SK-N-SH treated with all-trans-retinoic acid at 6 μM for 48 hours (cell line): ENCODE data around the gene SLAMF6.

Source experiments
- ATAC-seq: fragments of 200-7000 bp; cut with Tn5 transposase; 3 replicates; pipeline ENCODE4 v1.9.1; 2020; ENCODE audit warnings: mild to moderate bottlenecking, moderate library complexity
- ARNTL ChIP-seq: fragments of 450-650 bp; formaldehyde crosslinking; IDR thresholded peaks from 2 replicates; pipeline ENCODE4 v1.5.0; 2020; ENCODE audit warnings: low read depth, mild to moderate bottlenecking, moderate library complexity, borderline replicate concordance
- BACH2 ChIP-seq: fragments of 250-450 bp; sonication (Bioruptor Pico); IDR thresholded peaks from 2 replicates; pipeline ENCODE4 v1.9.0; 2021; ENCODE audit warnings: mild to moderate bottlenecking, borderline replicate concordance
- CREB5 ChIP-seq: fragments of 250-450 bp; sonication (Bioruptor Pico); IDR thresholded peaks from 2 replicates; pipeline ENCODE4 v1.5.1; 2020; ENCODE audit warnings: low read depth, mild to moderate bottlenecking, moderate library complexity
- CSDC2 ChIP-seq: fragments of 250-450 bp; sonication (Bioruptor Pico); IDR thresholded peaks from 2 replicates; pipeline ENCODE4 v1.5.0; 2020; ENCODE audit warnings: mild to moderate bottlenecking, moderate library complexity
- CSRNP3 ChIP-seq: fragments of 250-450 bp; sonication (Bioruptor Pico); IDR thresholded peaks from 2 replicates; pipeline ENCODE4 v1.5.1; 2021; ENCODE audit warnings: mild to moderate bottlenecking, moderate library complexity
- ESRRG ChIP-seq: fragments of 250-450 bp; sonication (Bioruptor Pico); IDR thresholded peaks from 2 replicates; pipeline ENCODE4 v1.6.1; 2021; ENCODE audit warnings: mild to moderate bottlenecking
- GLIS3 ChIP-seq: fragments of 250-450 bp; sonication (Bioruptor Pico); IDR thresholded peaks from 2 replicates; pipeline ENCODE4 v1.5.0; 2020; ENCODE audit warnings: mild to moderate bottlenecking, moderate library complexity
- ISL1 ChIP-seq: fragments of 250-450 bp; sonication (Bioruptor Pico); IDR thresholded peaks from 2 replicates; pipeline ENCODE4 v2.1.2; 2022; ENCODE audit warnings: mild to moderate bottlenecking, moderate library complexity
- OSR1 ChIP-seq: fragments of 250-450 bp; sonication (Bioruptor Pico); IDR thresholded peaks from 2 replicates; pipeline ENCODE4 v1.8.0; 2022; ENCODE audit warnings: moderate library complexity, mild to moderate bottlenecking, inconsistent platforms
- PATZ1 ChIP-seq: fragments of 250-450 bp; sonication (Bioruptor Pico); IDR thresholded peaks from 2 replicates; pipeline ENCODE4 v1.8.0; 2020; ENCODE audit warnings: mild to moderate bottlenecking, moderate library complexity, borderline replicate concordance
- RARB ChIP-seq: fragments of 250-450 bp; sonication (Bioruptor Pico); IDR thresholded peaks from 2 replicates; pipeline ENCODE4 v1.8.0; 2021; ENCODE audit warnings: mild to moderate bottlenecking, moderate library complexity
- SNAI2 ChIP-seq: fragments of 250-450 bp; sonication (Bioruptor Pico); IDR thresholded peaks from 2 replicates; pipeline ENCODE4 v1.5.0; 2020; ENCODE audit warnings: mild to moderate bottlenecking, moderate library complexity
- TCF4 ChIP-seq: fragments of 250-450 bp; sonication (Bioruptor Pico); IDR thresholded peaks from 2 replicates; pipeline ENCODE4 v1.8.0; 2021; ENCODE audit warnings: mild to moderate bottlenecking, moderate library complexity, borderline replicate concordance
- TOX ChIP-seq: fragments of 250-450 bp; sonication (Bioruptor Pico); IDR thresholded peaks from 2 replicates; pipeline ENCODE4 v1.8.0; 2021; ENCODE audit warnings: mild to moderate bottlenecking, moderate library complexity, borderline replicate concordance
- TSHZ2 ChIP-seq: fragments of 250-450 bp; sonication (Bioruptor Pico); IDR thresholded peaks from 2 replicates; pipeline ENCODE4 v1.5.0; 2020; ENCODE audit warnings: mild to moderate bottlenecking, moderate library complexity
- ZC3H10 ChIP-seq: fragments of 250-450 bp; sonication (Bioruptor Pico); IDR thresholded peaks from 2 replicates; pipeline ENCODE4 v1.5.1; 2021; ENCODE audit warnings: mild to moderate bottlenecking, moderate library complexity
- ZFP3 ChIP-seq: fragments of 250-450 bp; sonication (Bioruptor Pico); IDR thresholded peaks from 2 replicates; pipeline ENCODE4 v1.5.0; 2020; ENCODE audit warnings: mild to moderate bottlenecking, moderate library complexity
- ZFP30 ChIP-seq: fragments of 450-650 bp; formaldehyde crosslinking; IDR thresholded peaks from 2 replicates; pipeline ENCODE4 v1.5.0; 2022; ENCODE audit warnings: mild to moderate bottlenecking, moderate library complexity
- ZNF565 ChIP-seq: fragments of 450-650 bp; formaldehyde crosslinking; conservative IDR thresholded peaks from 2 replicates; pipeline ENCODE4 v1.5.0; 2020; ENCODE audit warnings: low read depth, mild to moderate bottlenecking, moderate library complexity
- ZNF70 ChIP-seq: fragments of 450-650 bp; formaldehyde crosslinking; IDR thresholded peaks from 2 replicates; pipeline ENCODE4 v1.5.0; 2020; ENCODE audit warnings: mild to moderate bottlenecking, moderate library complexity
- ZNF8 ChIP-seq: fragments of 450-650 bp; formaldehyde crosslinking; IDR thresholded peaks from 2 replicates; pipeline ENCODE4 v1.5.0; 2020; ENCODE audit warnings: mild to moderate bottlenecking, moderate library complexity

SLAMF6 gene

DNA sequence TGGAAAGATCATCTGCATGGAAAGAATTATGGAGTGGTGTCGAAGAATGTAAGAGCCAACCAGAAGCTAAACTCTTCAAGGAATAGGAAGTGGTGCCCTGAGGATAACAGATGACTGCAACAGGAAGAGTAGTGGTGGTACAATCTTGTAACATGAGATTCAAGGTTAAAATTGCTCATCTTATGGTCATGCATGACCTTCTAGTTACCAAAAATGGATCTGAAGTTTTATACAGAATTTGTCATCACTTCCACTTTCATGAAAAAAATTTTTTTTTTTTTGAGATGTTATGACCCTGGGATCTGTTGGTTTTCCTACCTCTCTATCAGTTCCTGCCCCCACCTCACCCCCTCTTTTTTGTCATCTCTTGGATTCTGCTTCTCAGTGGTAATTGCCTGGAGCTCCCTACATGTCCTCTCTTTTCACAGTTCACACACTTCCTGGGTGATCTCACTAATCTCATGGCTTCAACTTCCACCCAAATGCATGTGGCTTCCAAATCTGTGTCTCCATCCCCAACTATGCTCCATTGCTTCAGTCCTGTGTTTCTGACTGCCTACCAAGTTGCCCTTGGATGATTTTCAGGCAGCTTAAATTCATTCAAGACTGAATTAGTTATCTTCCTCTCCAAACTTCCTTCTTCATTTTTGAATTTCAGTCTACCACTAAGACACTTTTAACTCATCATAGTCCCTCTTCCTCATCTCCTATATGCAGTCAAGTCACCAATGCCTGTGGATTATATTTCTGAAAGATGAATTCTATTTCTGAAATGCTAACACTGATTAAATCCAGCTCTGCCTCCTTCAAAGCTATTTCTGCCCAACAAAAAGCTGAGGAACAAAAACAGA is 48.4 kb downstream of the SLAMF6 start:
- TF ChIP-seq CSRNP3 (CRISPR knock-in tag) (no peak), ISL1 (CRISPR knock-in tag) (no peak), ARNTL (CRISPR knock-in tag) (no peak), ZNF8 (CRISPR knock-in tag) (no peak)
- ATAC-seq = no peak

GRCh38 chr1:160472112-160472511 is 50.9 kb downstream of the SLAMF6 start:
- no peak for ATAC-seq
- TF ChIP-seq RARB (CRISPR knock-in tag) (no peak), OSR1 (CRISPR knock-in tag) (no peak), CSDC2 (no peak), TCF4 (CRISPR knock-in tag) (no peak), CSRNP3 (CRISPR knock-in tag) (no peak), CREB5 (CRISPR knock-in tag) (no peak), ISL1 (CRISPR knock-in tag) (no peak), ZNF70 (CRISPR knock-in tag) (no peak), ZNF565 (CRISPR knock-in tag) (no peak), ZC3H10 (no peak), TOX (no peak), ARNTL (CRISPR knock-in tag) (no peak), ZFP30 (no peak), SNAI2 (CRISPR knock-in tag) (no peak), ZNF8 (CRISPR knock-in tag) (no peak), ZFP3 (no peak), ESRRG (no peak), GLIS3 (no peak), BACH2 (no peak)

GRCh38 chr1:160471253-160471652 is 51.8 kb downstream of the SLAMF6 start:
- no peak for ATAC-seq
- no peak for TF ChIP-seq ISL1 (CRISPR knock-in tag)
- no peak for TF ChIP-seq BACH2
- no peak for TF ChIP-seq GLIS3
- TF ChIP-seq ZC3H10 = no peak
- no peak for TF ChIP-seq ESRRG

- ATAC-seq = no peak
- TF ChIP-seq ZFP30 (no peak), CREB5 (CRISPR knock-in tag) (no peak), PATZ1 (no peak), TSHZ2 (no peak), CSRNP3 (CRISPR knock-in tag) (no peak), CSDC2 (no peak)
- TF ChIP-seq, all 23 proteins: peak for 0
Measured at GRCh38 chr1:160467576-160467975, 55.5 kb downstream of the SLAMF6 start.
